GM12878 (cell line): Measurements from ENCODE around the gene ARHGEF11. TPM values are rescaled to one million over a fixed set of nuclear protein-coding genes. Genes with fewer than 3 reads are reported as not detected.

Experiments
- ATAC-seq: fragments of 200-7000 bp; cut with Tn5 transposase; 3 replicates; pipeline ENCODE4 v1.9.1; 2020; ENCODE audit warnings: mild to moderate bottlenecking, moderate library complexity
- Bru-seq: library from RNA; stranded (reverse); fragments of 400-500 nt; gene quantifications from one replicate; lab custom pipeline; 2021; lab: Mats Ljungman, UMichigan
- BruChase-seq, 2 experiments: library from RNA; stranded (reverse); fragments of 400-500 nt; gene quantifications; one replicate each; lab custom pipeline; 2021; lab: Mats Ljungman, UMichigan
- BruUV-seq: library from RNA; stranded (reverse); fragments of 400-500 nt; replicated peaks from 2 replicates; lab custom pipeline; 2021; lab: Mats Ljungman, UMichigan
- CTCF ChIA-PET: fragments of 300-600 bp; sonication (Branson Sonifier 250); formaldehyde crosslinking; extraction: SDS; loops from one replicate; lab custom pipeline; 2021; ENCODE audit warnings: inconsistent platforms; lab: Yijun Ruan, JAX
- POLR2A ChIA-PET: fragments of 350-600 bp; formaldehyde crosslinking; extraction: SDS; loops from one replicate; lab custom pipeline; 2021; ENCODE audit warnings: inconsistent platforms; lab: Charles Lee
- RAD21 ChIA-PET: fragments of 300-600 bp; sonication (Branson Sonifier 250); formaldehyde crosslinking; loops from one replicate; lab custom pipeline; 2023; ENCODE audit warnings: antibody characterized with exemption; ENCODE audit not compliant: unreplicated experiment; lab: Charles Lee
- SMC1A ChIA-PET: fragments of 300-600 bp; sonication (Branson Sonifier 250); formaldehyde crosslinking; loops from one replicate; lab custom pipeline; 2023; ENCODE audit not compliant: unreplicated experiment, uncharacterized antibody; lab: Charles Lee
- DNase-seq: peaks from one replicate; pipeline ENCODE4 v3.0.0-alpha.2; 2011; ENCODE audit warnings: low read depth, low spot score
- FAIRE-seq: peaks from 3 replicates; lab custom pipeline; 2011; peaks lifted over from hg19 to GRCh38; lab: Jason Lieb, UNC
- H2AFZ ChIP-seq: 2 replicates; pipeline ENCODE4 v1.6.0; 2011; ENCODE audit warnings: low read depth, low read length, control low read depth; ENCODE audit not compliant: control insufficient read depth
- H3K27ac ChIP-seq: 2 replicates; pipeline ENCODE4 v1.5.1; 2011; ENCODE audit warnings: control low read depth; ENCODE audit not compliant: control insufficient read depth, insufficient read depth
- H3K27me3 ChIP-seq, 2 experiments: replicated peaks in 1 of 2; 2 replicates each; pipeline versions ENCODE4 v1.6.0 to v1.6.1; 2011; ENCODE audit warnings: low read length in 1 of 2; ENCODE audit not compliant: control insufficient read depth in 2 of 2, insufficient read depth in 2 of 2
- H3K36me3 ChIP-seq, 2 experiments: 2 replicates each; pipeline ENCODE4 v1.5.1; 2011; ENCODE audit warnings: low read length in 1 of 2; ENCODE audit not compliant: control insufficient read depth in 2 of 2, insufficient read depth in 2 of 2
- H3K4me1 ChIP-seq: 2 replicates; pipeline ENCODE4 v1.6.1; 2011; ENCODE audit warnings: mild to moderate bottlenecking, low read length, moderate library complexity, mixed read lengths; ENCODE audit not compliant: control insufficient read depth, insufficient read depth
- H3K4me2 ChIP-seq: 2 replicates; pipeline ENCODE4 v1.6.0; 2011; ENCODE audit warnings: control low read depth; ENCODE audit not compliant: control insufficient read depth, insufficient read depth
- H3K4me3 ChIP-seq: fragments of 200-600 bp; sonication (generic); 2 replicates; pipeline ENCODE4 v1.5.1; 2016
- H3K79me2 ChIP-seq: 2 replicates; pipeline ENCODE4 v1.6.0; 2011; ENCODE audit warnings: low read length; ENCODE audit not compliant: control insufficient read depth, insufficient read depth
- H3K9ac ChIP-seq: 2 replicates; pipeline ENCODE4 v1.8.0; 2011; ENCODE audit warnings: low read length, control low read depth, mixed read lengths; ENCODE audit not compliant: control insufficient read depth, insufficient read depth
- H3K9me3 ChIP-seq: replicated peaks from 3 replicates; pipeline ENCODE4 v1.5.1; 2011; ENCODE audit warnings: mild to moderate bottlenecking, low read length; ENCODE audit not compliant: control insufficient read depth, insufficient read depth
- H4K20me1 ChIP-seq: 2 replicates; pipeline ENCODE4 v1.6.0; 2011; ENCODE audit not compliant: control insufficient read depth, insufficient read depth
- BHLHE40 ChIP-seq, 2 experiments: fragments of 450-650 bp in 1 of 2; IDR thresholded peaks; 2 replicates each; pipeline ENCODE4 v1.6.1; 2011 to 2017; ENCODE audit warnings: low read depth in 2 of 2, borderline replicate concordance in 1 of 2, improper control_type of control experiment in 1 of 2, low read length in 1 of 2, mild to moderate bottlenecking in 1 of 2
- BMI1 ChIP-seq: fragments of 450-650 bp; IDR thresholded peaks from 2 replicates; pipeline ENCODE4 v1.6.1; 2016; ENCODE audit warnings: mild to moderate bottlenecking, moderate library complexity, borderline replicate concordance
- CHD2 ChIP-seq: IDR thresholded peaks from 2 replicates; pipeline ENCODE4 v1.6.1; 2011; ENCODE audit warnings: low read depth, low read length, improper control_type of control experiment, borderline replicate concordance
- DPF2 ChIP-seq: fragments of 450-650 bp; IDR thresholded peaks from 2 replicates; pipeline ENCODE4 v1.6.1; 2017; ENCODE audit warnings: mild to moderate bottlenecking
- GATAD2B ChIP-seq: fragments of 450-650 bp; conservative IDR thresholded peaks from 2 replicates; pipeline ENCODE4 v1.6.1; 2017; ENCODE audit warnings: low read depth, mild to moderate bottlenecking, moderate library complexity
- KAT2A ChIP-seq: conservative IDR thresholded peaks from 2 replicates; pipeline ENCODE4 v1.6.1; 2011; ENCODE audit warnings: low read depth, low read length; ENCODE audit not compliant: control insufficient read depth
- RBBP5 ChIP-seq: fragments of 200-600 bp; sonication (generic); conservative IDR thresholded peaks from 2 replicates; pipeline ENCODE4 v1.6.1; 2016
- RELB ChIP-seq: fragments of 450-650 bp; IDR thresholded peaks from 2 replicates; pipeline ENCODE4 v1.6.1; 2017; ENCODE audit warnings: low read depth, mild to moderate bottlenecking, moderate library complexity
- RFX5 ChIP-seq: IDR thresholded peaks from 2 replicates; pipeline ENCODE4 v1.6.1; 2011; ENCODE audit warnings: low read depth, low read length, improper control_type of control experiment
- SUZ12 ChIP-seq: fragments of 200-600 bp; sonication (generic); IDR thresholded peaks from one replicate; pipeline ENCODE4 v1.6.1; 2018; ENCODE audit warnings: antibody characterized with exemption, mild to moderate bottlenecking; ENCODE audit not compliant: unreplicated experiment
- USF2 ChIP-seq: IDR thresholded peaks from 2 replicates; pipeline ENCODE4 v1.6.1; 2011; ENCODE audit warnings: low read depth, low read length, improper control_type of control experiment, borderline replicate concordance
- ZBED1 ChIP-seq: IDR thresholded peaks from 2 replicates; pipeline ENCODE4 v1.6.1; 2016; ENCODE audit warnings: borderline replicate concordance
- WGBS: methylation state at CpG from one replicate; pipeline ENCODE4 v1.1.6; 2016; ENCODE audit warnings: low lambda C conversion rate; ENCODE audit not compliant: insufficient replicate concordance, insufficient coverage; ENCODE audit errors: missing lambda C conversion rate; 5-methylcytosine and 5-hydroxymethylcytosine counted together
- in situ Hi-C: fragments of 300-500 bp; cut with MboI; formaldehyde crosslinking; loops from 9 replicates; pipeline ENCODE4 v1.14.3; 2018; ENCODE audit warnings: mixed read lengths
- intact Hi-C: fragments of 100-400 bp; cut with micrococcal nuclease; formaldehyde crosslinking; loops from one replicate; pipeline ENCODE4 v1.14.2; 2022; ENCODE audit not compliant: unreplicated experiment
- long read RNA-seq, 2 experiments: library from polyadenylated mRNA; unstranded; transcript quantifications; one replicate each; pipeline ENCODE4 v2.0.0, GENCODE V29; 2019 to 2020
- polyA minus RNA-seq, 3 experiments: library from RNA; depleted of rRNA, polyadenylated mRNA; stranded (reverse); fragments of >200 nt; gene quantifications; 2 replicates each; pipeline ENCODE4 v1.2.3, GENCODE V29; 2011
- polyA plus RNA-seq, 11 experiments: library from polyadenylated mRNA; depleted of rRNA in 4 of 11; unstranded in 6 of 11; stranded (reverse) in 5 of 11; fragments of >200 nt; fragmentation: Nextera tagmentation in 4 of 11; fragmentation: Illumina TruSeq in 1 of 11; extraction: Ambion mirVana in 4 of 11; extraction: Trizol in 1 of 11; gene quantifications; 1 replicate in 1 of 11; 2 replicates in 10 of 11; pipeline versions ENCODE4 v1.2.1 to v1.2.3, GENCODE V29; 2011 to 2016; ENCODE audit warnings: inconsistent platforms in 2 of 11, missing spikeins in 2 of 11, low read depth in 1 of 11
- total RNA-seq, 4 experiments: library from RNA; depleted of rRNA in 3 of 4; stranded (reverse); fragments of >200 nt in 3 of 4; fragmentation: Illumina TruSeq in 1 of 4; extraction: Trizol in 1 of 4; gene quantifications; 2 replicates each; pipeline versions ENCODE4 v1.2.1 to v1.2.3, GENCODE V29; 2013 to 2021

ARHGEF11 gene, protein sequence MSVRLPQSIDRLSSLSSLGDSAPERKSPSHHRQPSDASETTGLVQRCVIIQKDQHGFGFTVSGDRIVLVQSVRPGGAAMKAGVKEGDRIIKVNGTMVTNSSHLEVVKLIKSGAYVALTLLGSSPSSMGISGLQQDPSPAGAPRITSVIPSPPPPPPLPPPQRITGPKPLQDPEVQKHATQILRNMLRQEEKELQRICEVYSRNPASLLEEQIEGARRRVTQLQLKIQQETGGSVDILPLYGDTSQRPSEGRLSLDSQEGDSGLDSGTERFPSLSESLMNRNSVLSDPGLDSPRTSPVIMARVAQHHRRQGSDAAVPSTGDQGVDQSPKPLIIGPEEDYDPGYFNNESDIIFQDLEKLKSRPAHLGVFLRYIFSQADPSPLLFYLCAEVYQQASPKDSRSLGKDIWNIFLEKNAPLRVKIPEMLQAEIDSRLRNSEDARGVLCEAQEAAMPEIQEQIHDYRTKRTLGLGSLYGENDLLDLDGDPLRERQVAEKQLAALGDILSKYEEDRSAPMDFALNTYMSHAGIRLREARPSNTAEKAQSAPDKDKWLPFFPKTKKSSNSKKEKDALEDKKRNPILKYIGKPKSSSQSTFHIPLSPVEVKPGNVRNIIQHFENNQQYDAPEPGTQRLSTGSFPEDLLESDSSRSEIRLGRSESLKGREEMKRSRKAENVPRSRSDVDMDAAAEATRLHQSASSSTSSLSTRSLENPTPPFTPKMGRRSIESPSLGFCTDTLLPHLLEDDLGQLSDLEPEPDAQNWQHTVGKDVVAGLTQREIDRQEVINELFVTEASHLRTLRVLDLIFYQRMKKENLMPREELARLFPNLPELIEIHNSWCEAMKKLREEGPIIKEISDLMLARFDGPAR (N-terminal part only)
- total RNA-seq (2013; cell fraction: nucleolus; rRNA removed), result 66.4 and 67.1 TPM in 2 replicates
- total RNA-seq (2014; rRNA removed), result 1.9 and 2.3 TPM in 2 replicates
- total RNA-seq (2014; rRNA removed; fragmentation: Illumina TruSeq; extraction: Trizol), result 1.3 and 1.7 TPM in 2 replicates
- total RNA-seq (2021), result 3.2 and 3.5 TPM in 2 replicates
- 1.4 TPM for polyA plus RNA-seq (2011; ENCODE audit: low read depth)
- polyA plus RNA-seq (2011; rRNA removed), result 6.0 and 12.7 TPM in 2 replicates
- polyA plus RNA-seq (2011; cell fraction: cytosol; rRNA removed), result 9.3 and 11.5 TPM in 2 replicates
- 69.0 and 70.5 TPM in 2 replicates for polyA plus RNA-seq (2011; cell fraction: nucleus; rRNA removed)
- 2.4 and 2.8 TPM in 2 replicates for polyA plus RNA-seq (2012)
- 2.1 and 2.5 TPM in 2 replicates for polyA plus RNA-seq (2014; fragmentation: Illumina TruSeq; extraction: Trizol)
- polyA plus RNA-seq (2014; fragmentation: Nextera tagmentation; extraction: Ambion mirVana), result under 1 TPM; 0.05 to 0.06 TPM
- polyA plus RNA-seq (2014; rRNA removed), result 2.3 and 2.5 TPM in 2 replicates
- 1 to 10 TPM in 1 of 2 experiments, under 1 TPM in 1; 0.64 to 1.4 TPM for polyA plus RNA-seq (2016; fragmentation: Nextera tagmentation; extraction: Ambion mirVana)
- polyA minus RNA-seq (2011; rRNA and poly(A)+ RNA removed), result 15.2 and 19.5 TPM in 2 replicates
- 8.3 and 9.8 TPM in 2 replicates for polyA minus RNA-seq (2011; cell fraction: cytosol; rRNA and poly(A)+ RNA removed)
- polyA minus RNA-seq (2011; cell fraction: nucleus; rRNA and poly(A)+ RNA removed), result 22.5 and 37.3 TPM in 2 replicates
- Bru-seq, nascent RNA, result percentile 75 among the genes with signal in this experiment
- BruChase-seq, experiment 1, labeled RNA remaining after a 6-hour chase, result percentile 85 among the genes with signal in this experiment
- percentile 77 among the genes with signal in this experiment for BruChase-seq, experiment 2, labeled RNA remaining after a 2-hour chase
- long read RNA-seq, experiment 1, result 0 reads
- long read RNA-seq, experiment 2, partial matches to known transcripts, result 1 of 2 reads
- long read RNA-seq, experiment 2, other reads (novel, unspliced or antisense), result 1 of 2 reads

DNA sequence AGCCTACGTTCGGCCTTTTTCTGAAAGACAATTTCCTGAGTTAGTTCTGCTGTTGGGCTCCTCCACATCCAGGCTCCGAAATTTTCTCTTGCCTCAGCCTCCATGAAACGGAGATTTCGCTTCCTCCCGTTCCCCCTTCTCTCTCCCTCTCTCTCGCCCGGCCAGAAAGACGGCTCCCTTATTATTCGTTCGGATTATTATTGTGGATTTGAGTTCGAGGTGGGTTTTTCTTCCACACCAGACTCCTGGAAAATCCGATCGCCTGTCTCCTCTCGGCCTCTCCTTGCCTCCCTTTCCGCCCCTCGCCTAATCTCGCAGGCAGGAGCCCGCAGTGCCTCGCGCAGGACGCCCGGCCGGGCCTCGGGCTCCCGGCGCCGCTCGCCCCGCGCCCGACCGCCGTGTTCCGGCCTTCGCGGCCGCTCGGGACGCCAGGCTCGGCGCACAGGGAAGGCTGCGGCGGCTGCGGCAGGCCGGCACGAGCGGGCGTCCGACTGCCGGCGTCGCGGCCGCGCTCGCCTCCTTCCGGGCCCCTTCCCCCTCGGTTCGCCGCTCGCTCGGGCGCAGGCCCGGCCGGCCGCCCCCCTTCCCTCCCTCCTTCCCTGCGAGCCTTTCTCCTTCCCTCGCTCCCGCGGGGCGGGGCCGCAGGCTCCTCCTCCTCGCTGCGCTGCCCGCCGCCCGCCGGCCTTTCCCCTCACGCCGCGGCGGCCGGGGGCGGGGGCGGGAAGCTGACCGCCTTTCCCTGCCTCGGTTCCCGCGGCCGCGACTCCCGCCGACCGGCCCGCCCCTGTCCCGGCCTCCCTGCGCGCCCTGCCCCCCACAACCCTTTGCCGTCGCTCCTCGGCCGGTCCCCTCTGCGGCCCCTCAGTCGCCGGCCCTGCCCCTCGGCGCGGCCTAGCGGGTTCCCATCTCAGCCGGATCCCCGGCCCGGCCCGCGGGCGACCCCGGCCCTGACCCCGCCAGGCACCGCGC lies at the start of gene ARHGEF11:
ARHGEF11 (minus strand) TSS at position 493 of the 969 bp plus-strand sequence. CDS start 1,412 bp downstream, outside the sequence.
- CTCF ChIA-PET, result interaction anchor here (0.6 to 1.4 kb wide), 3 partner anchors 10 to 92 kb away, joined by 3 to 4 read pairs (median 3); no protein-coding TSS in a partner anchor
- TSS peak; percentile 64 for BruUV-seq
- in situ Hi-C loops, result no loop called here
- intact Hi-C loops, result no loop called here
- peak within 1 kb of the TSS; percentile 78 for H3K4me3 ChIP-seq
- H3K4me2 ChIP-seq, result peak within 1 kb of the TSS; percentile 83
- peak within 1 kb of the TSS; percentile 86 for H2AFZ ChIP-seq
- no peaks in the 10 kb centered on the region; a peak in 2 of 4 replicates for H3K27me3 ChIP-seq
- H4K20me1 ChIP-seq, result no peaks in the 10 kb centered on the region
- peaks cover 12% of the 10 kb centered on the region for H3K79me2 ChIP-seq
- DNase-seq (no peak), FAIRE-seq (no peak), ATAC-seq (peak; percentile 78)
- H3K9ac ChIP-seq, result peak within 1 kb of the TSS; percentile 80
- peak within 1 kb of the TSS; percentile 70 for H3K27ac ChIP-seq
- H3K9me3 ChIP-seq, result no peaks in the 10 kb centered on the region
- SMC1A ChIA-PET, result interaction anchor here (0.7 to 1.9 kb wide), 4 partner anchors 11 to 144 kb away, joined by 3 to 8 read pairs (median 3); no protein-coding TSS in a partner anchor
- RAD21 ChIA-PET, result interaction anchor here (1.3 to 2.5 kb wide), 3 partner anchors 11 to 28 kb away, joined by 3 to 9 read pairs (median 5); no protein-coding TSS in a partner anchor
- no peaks in the 10 kb centered on the region for H3K4me1 ChIP-seq
- POLR2A ChIA-PET, result interaction anchor here (0.6 kb wide), 1 partner anchor 136 kb away, joined by 3 read pairs; no protein-coding TSS in a partner anchor
- no peaks in the 10 kb centered on the region for H3K36me3 ChIP-seq
- WGBS, result under 1% methylated on average over 60 of the region's 120 CpGs
- TF ChIP-seq CHD2 (no peak), RFX5 (no peak), KAT2A (no peak), GATAD2B (peak; percentile 94), DPF2 (peak; percentile 81; the same call in 1 of the 2 replicates), USF2 (no peak), RBBP5 (no peak), RELB (peak; percentile 30; the same call in 1 of the 2 replicates), ZBED1 (no peak), SUZ12 (no peak), BMI1 (no peak), BHLHE40 (IDR thresholded peaks at IDR 0.05; ENCODE audit: borderline replicate concordance in 1 of 2, low read depth in 2 of 2, low read length in 1 of 2) (peak; percentile 81 to 97; a peak in 3 of 4 replicates)
